Brain pericyte (primary cell): ENCODE measurements around the gene RTF1.

Source experiments
- DNase-seq: peaks from one replicate; pipeline ENCODE4 v3.0.0-alpha.2; 2012; ENCODE audit warnings: low read depth, low spot score

The RTF1 gene

GRCh38 chr15:41487802-41488201 lies 70.9 kb downstream of the RTF1 start:
- no peak for DNase-seq

- no peak for DNase-seq
Observed at GRCh38 chr15:41489641-41490040, 72.7 kb downstream of the RTF1 start.

- peak; percentile 44 for DNase-seq
Observed at GRCh38 chr15:41490355-41490754, 73.5 kb downstream of the RTF1 start.

GRCh38 chr15:41491889-41492288 lies 75.0 kb downstream of the RTF1 start:
- DNase-seq: no peak

GRCh38 chr15:41492597-41493204 lies 75.8 kb downstream of the RTF1 start:
- no peak for DNase-seq

- DNase-seq: no peak
Observed at GRCh38 chr15:41493205-41493901, 76.5 kb downstream of the RTF1 start, which contains the start of gene ITPKA. Gene ITPKA, plus strand, starts transcription at chr15:41493874. Its CDS starts 54 bp downstream, at chr15:41493928.

GRCh38 chr15:41493902-41494189 lies 77.0 kb downstream of the RTF1 start:
- DNase-seq: no peak

GRCh38 chr15:41494190-41494921 lies 77.5 kb downstream of the RTF1 start:
- DNase-seq: no peak

- no peak for DNase-seq
Observed at GRCh38 chr15:41494922-41495735, 78.2 kb downstream of the RTF1 start.

- DNase-seq: no peak
Observed at GRCh38 chr15:41495736-41496599, 79.1 kb downstream of the RTF1 start.

GRCh38 chr15:41498657-41499056 lies 81.8 kb downstream of the RTF1 start:
- DNase-seq: no peak

- DNase-seq: no peak
Observed at GRCh38 chr15:41499109-41499851, 82.4 kb downstream of the RTF1 start.

- no peak for DNase-seq
Observed at GRCh38 chr15:41501191-41501917, 84.5 kb downstream of the RTF1 start.

- DNase-seq: no peak
Observed at GRCh38 chr15:41501931-41502794, 85.3 kb downstream of the RTF1 start.

GRCh38 chr15:41502795-41503668 lies 86.1 kb downstream of the RTF1 start:
- no peak for DNase-seq

GRCh38 chr15:41503669-41504010 lies 86.7 kb downstream of the RTF1 start:
- no peak for DNase-seq

- no peak for DNase-seq
Observed at GRCh38 chr15:41504751-41505492, 88.0 kb downstream of the RTF1 start.
